OCI-LY7 (cell line): Measurements from ENCODE around the gene GBA2.

Experiments used
- EZH2phosphoT487 ChIP-seq: fragments of 200-600 bp; sonication (generic); IDR thresholded peaks from 2 replicates; pipeline ENCODE4 v1.6.1; 2018; ENCODE audit warnings: low read depth, borderline replicate concordance, mild to moderate bottlenecking, mixed run types, antibody characterized with exemption, low read length, moderate library complexity, mixed read lengths
- TF ChIP-seq, protein P1 (sequence below): fragments of 200-600 bp; sonication (generic); conservative IDR thresholded peaks from 2 replicates; pipeline ENCODE4 v1.5.1; 2014; ENCODE audit warnings: mild to moderate bottlenecking, antibody characterized with exemption, low read length, moderate library complexity, mixed read lengths

- TF ChIP-seq, protein P1, sequence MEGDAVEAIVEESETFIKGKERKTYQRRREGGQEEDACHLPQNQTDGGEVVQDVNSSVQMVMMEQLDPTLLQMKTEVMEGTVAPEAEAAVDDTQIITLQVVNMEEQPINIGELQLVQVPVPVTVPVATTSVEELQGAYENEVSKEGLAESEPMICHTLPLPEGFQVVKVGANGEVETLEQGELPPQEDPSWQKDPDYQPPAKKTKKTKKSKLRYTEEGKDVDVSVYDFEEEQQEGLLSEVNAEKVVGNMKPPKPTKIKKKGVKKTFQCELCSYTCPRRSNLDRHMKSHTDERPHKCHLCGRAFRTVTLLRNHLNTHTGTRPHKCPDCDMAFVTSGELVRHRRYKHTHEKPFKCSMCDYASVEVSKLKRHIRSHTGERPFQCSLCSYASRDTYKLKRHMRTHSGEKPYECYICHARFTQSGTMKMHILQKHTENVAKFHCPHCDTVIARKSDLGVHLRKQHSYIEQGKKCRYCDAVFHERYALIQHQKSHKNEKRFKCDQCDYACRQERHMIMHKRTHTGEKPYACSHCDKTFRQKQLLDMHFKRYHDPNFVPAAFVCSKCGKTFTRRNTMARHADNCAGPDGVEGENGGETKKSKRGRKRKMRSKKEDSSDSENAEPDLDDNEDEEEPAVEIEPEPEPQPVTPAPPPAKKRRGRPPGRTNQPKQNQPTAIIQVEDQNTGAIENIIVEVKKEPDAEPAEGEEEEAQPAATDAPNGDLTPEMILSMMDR: no peak
- TF ChIP-seq EZH2phosphoT487: no peak
Measured at GRCh38 chr9:35745569-35745968, 3.5 kb downstream of the GBA2 start.
